Measurements from ENCODE around the gene SDK2.
A peak's percentile ranks its signal among the peaks of the same experiment; 100 is the strongest.

Gene SDK2

DNA sequence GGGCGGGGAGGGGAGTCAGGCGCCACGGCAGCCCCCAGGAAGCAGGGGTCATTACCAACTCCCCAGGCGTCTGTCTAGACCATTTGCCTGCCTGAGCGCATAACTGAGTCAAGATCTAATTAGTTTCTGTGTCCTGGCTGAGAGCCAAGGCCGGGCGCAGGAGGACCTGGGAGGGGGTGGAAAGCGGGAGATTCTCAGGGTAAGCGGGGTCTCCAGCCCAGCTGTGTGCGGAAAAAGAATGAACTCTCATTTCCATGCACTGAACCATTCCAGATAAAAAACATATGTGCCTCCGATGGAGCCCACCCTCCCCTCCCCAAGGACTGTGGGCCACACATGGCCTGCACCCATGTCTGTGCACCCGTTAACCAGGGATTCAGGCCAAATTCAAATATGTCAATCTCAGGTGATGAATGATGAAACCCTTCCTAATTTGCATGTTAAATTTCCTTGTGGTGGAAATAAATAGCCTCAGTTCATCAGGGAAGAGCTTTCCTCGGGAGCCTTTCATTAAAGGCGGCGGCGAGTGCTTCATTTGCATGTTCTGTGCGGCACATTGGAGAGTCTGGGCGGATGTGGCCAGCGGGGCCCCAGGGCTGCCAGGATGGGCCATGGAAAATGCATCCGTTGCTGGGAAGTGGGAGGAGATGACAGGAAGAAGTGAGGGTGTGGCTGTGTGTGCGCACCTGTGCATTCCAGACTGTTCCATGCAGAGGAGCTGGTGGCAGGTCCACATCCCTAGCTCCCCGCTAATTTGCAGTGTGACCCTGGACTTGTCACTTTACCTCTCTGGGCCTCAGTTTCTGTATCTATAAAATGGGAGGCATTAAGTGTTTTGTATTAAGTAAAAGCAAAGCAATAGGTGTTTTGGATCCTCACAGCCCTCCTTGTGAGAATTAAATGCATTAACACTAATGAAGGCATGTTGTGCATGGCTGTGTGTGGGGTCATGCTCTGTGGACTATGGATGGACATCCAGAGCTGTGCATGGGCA, 151.1 kb downstream of the SDK2 start:
- no peak overlapping the region for H4K8ac ChIP-seq (ENCODE audit: low read depth, low read length)
- peaks cover 0 to 4% of the 10 kb centered on the region in 2 donors for H3K36me3 ChIP-seq (replicated peaks in 1 of 2; ENCODE audit: control insufficient read depth in 2 of 2, insufficient read depth in 2 of 2, low read length in 2 of 2)
- no peak overlapping the region for H2BK15ac ChIP-seq (ENCODE audit: low read length)
- no peak overlapping the region for H3K18ac ChIP-seq (ENCODE audit: low read length)
- no peak overlapping the region for H3K4me3 ChIP-seq (ENCODE audit: low read length in 2 of 2)
- DNase-seq (ENCODE audit: low spot score), result no peak
- no peak overlapping the region for H2AFZ ChIP-seq (ENCODE audit: low read length)
- no peaks in the 10 kb centered on the region for H3K27me3 ChIP-seq (ENCODE audit: control insufficient read depth in 3 of 3, insufficient read depth in 3 of 3, low read depth in 1 of 3, low read length in 3 of 3)
- H3K27ac ChIP-seq (replicated peaks; ENCODE audit: low read length), result no peak overlapping the region
- no peak overlapping the region for H2BK12ac ChIP-seq (ENCODE audit: low read length)
- H3K4ac ChIP-seq (ENCODE audit: low read length), result no peak overlapping the region
- H2BK5ac ChIP-seq (ENCODE audit: low read length), result no peak overlapping the region
- H2AK5ac ChIP-seq (ENCODE audit: low read depth, low read length), result no peak overlapping the region
- H3K4me1 ChIP-seq (ENCODE audit: control insufficient read depth in 2 of 2, insufficient read depth in 1 of 2, low read depth in 1 of 2, low read length in 2 of 2), result peaks cover 13 to 15% of the 10 kb centered on the region in 2 donors
- no peaks in the 10 kb centered on the region for H3K9me3 ChIP-seq (replicated peaks in 1 of 2; ENCODE audit: control insufficient read depth in 2 of 2, insufficient read depth in 1 of 2, low read depth in 1 of 2, low read length in 2 of 2)
- no peak overlapping the region for H3K23ac ChIP-seq (ENCODE audit: low read depth, low read length, poor library complexity)
- no peak overlapping the region for H4K91ac ChIP-seq (ENCODE audit: low read depth, low read length, poor library complexity)
- WGBS, 2 donors (ENCODE audit: extremely low coverage in 2 of 2, insufficient read length in 2 of 2, insufficient replicate concordance in 1 of 2), result no CpG with 5 or more reads among the region's 22 CpGs
- H3K14ac ChIP-seq (ENCODE audit: low read length), result peak overlapping the region; percentile 25
- H2BK120ac ChIP-seq (ENCODE audit: low read depth, low read length), result no peak overlapping the region
- no peak overlapping the region for H3K9ac ChIP-seq (ENCODE audit: low read depth, low read length, poor library complexity)
- no peak overlapping the region for H3K4me2 ChIP-seq (ENCODE audit: insufficient read depth, low read length, poor library complexity, severe bottlenecking)
- peaks cover 4% of the 10 kb centered on the region for H3K79me1 ChIP-seq (ENCODE audit: low read depth, low read length)

DNA sequence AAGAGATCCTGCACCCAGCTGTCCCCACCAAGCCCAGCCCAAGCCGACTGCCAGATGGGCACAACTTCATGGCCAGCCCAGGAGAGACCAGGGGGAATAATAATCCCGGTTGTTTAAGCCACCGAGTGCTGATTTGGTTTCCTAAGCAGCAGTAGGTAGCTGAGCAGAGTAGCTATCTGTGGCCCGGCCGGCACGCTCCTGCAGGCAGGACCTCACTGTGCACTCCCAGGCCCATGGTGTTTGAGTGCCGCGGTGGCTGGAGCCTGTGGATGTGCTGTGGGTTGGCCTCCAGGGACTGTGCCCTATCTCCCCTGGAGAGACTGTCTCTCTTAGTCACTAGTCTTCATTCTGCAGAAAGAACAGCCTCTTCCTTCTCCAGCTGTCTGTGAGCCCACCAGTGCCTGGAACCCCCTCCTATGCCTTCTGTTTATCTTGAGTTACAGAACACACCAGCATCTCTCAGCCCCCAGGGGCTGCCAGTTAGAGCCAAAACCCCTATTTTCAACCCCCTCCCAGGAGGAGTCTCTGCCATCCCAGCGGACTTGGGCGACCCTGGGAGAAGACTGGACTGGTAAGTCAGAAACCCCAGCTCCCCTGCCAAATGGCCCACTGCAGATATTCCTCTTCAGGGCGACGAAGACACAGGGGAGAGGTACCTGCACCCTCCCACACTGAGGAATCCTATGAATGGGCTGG, 152.0 kb downstream of the SDK2 start:
- no peak overlapping the region for H3K18ac ChIP-seq (ENCODE audit: low read length)
- no CpG with 5 or more reads among the region's 12 CpGs for WGBS, 2 donors (ENCODE audit: extremely low coverage in 2 of 2, insufficient read length in 2 of 2, insufficient replicate concordance in 1 of 2)

DNA sequence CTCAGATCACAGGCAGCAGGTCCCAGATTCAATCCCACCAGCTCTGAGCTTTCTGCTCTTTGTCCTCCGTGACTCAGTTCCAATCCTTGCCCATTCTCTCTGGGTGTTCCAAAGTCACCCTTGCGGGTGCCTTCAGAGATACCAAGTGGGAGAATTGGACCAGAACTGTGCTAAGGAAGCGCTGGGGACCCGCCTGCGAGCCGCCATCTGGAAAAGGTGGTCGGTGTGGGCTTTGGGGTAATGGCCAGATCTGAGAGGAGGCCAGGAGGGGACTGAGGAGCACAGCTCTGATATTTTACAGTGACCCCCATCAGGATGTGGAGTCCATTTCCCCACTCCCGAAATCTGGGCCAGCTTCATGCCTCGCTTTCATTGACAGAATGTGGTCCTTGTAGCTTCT, 152.6 kb downstream of the SDK2 start:
- Histone ChIP-seq H2BK5ac (ENCODE audit: low read length) (no peak overlapping the region), H3K4ac (ENCODE audit: low read length) (no peak overlapping the region), H2BK120ac (ENCODE audit: low read depth, low read length) (no peak overlapping the region), H2AFZ (ENCODE audit: low read length) (no peak overlapping the region), H2BK12ac (ENCODE audit: low read length) (no peak overlapping the region), H3K9me3 (replicated peaks in 1 of 2; ENCODE audit: control insufficient read depth in 2 of 2, insufficient read depth in 1 of 2, low read depth in 1 of 2, low read length in 2 of 2) (peaks cover 0 to 1% of the 10 kb centered on the region in 2 donors), H3K36me3 (replicated peaks in 1 of 2; ENCODE audit: control insufficient read depth in 2 of 2, insufficient read depth in 2 of 2, low read length in 2 of 2) (peaks cover 0 to 4% of the 10 kb centered on the region in 2 donors), H3K4me1 (ENCODE audit: control insufficient read depth in 2 of 2, insufficient read depth in 1 of 2, low read depth in 1 of 2, low read length in 2 of 2) (peaks cover 13 to 15% of the 10 kb centered on the region in 2 donors), H3K4me2 (ENCODE audit: insufficient read depth, low read length, poor library complexity, severe bottlenecking) (no peak overlapping the region), H3K4me3 (ENCODE audit: low read length in 2 of 2) (no peak overlapping the region), H3K14ac (ENCODE audit: low read length) (no peak overlapping the region), H2AK5ac (ENCODE audit: low read depth, low read length) (no peak overlapping the region), H3K27ac (replicated peaks; ENCODE audit: low read length) (no peak overlapping the region), H4K91ac (ENCODE audit: low read depth, low read length, poor library complexity) (no peak overlapping the region), H3K9ac (ENCODE audit: low read depth, low read length, poor library complexity) (no peak overlapping the region), H3K27me3 (ENCODE audit: control insufficient read depth in 3 of 3, insufficient read depth in 3 of 3, low read depth in 1 of 3, low read length in 3 of 3) (no peaks in the 10 kb centered on the region), H3K79me1 (ENCODE audit: low read depth, low read length) (peaks cover 4% of the 10 kb centered on the region), H4K8ac (ENCODE audit: low read depth, low read length) (no peak overlapping the region), H3K23ac (ENCODE audit: low read depth, low read length, poor library complexity) (no peak overlapping the region), H2BK15ac (ENCODE audit: low read length) (no peak overlapping the region), H3K18ac (ENCODE audit: low read length) (no peak overlapping the region)
- no CpG with 5 or more reads among the region's 9 CpGs for WGBS, 2 donors (ENCODE audit: extremely low coverage in 2 of 2, insufficient read length in 2 of 2, insufficient replicate concordance in 1 of 2)
- no peak for DNase-seq (ENCODE audit: low spot score)

More for the DNA sequence above, 152.0 kb downstream of the SDK2 start:
- H2BK5ac ChIP-seq (ENCODE audit: low read length), result no peak overlapping the region
- no peaks in the 10 kb centered on the region for H3K9me3 ChIP-seq (replicated peaks in 1 of 2; ENCODE audit: control insufficient read depth in 2 of 2, insufficient read depth in 1 of 2, low read depth in 1 of 2, low read length in 2 of 2)
- no peak overlapping the region for H3K4ac ChIP-seq (ENCODE audit: low read length)
- peaks cover 13 to 15% of the 10 kb centered on the region in 2 donors for H3K4me1 ChIP-seq (ENCODE audit: control insufficient read depth in 2 of 2, insufficient read depth in 1 of 2, low read depth in 1 of 2, low read length in 2 of 2)
- no peak overlapping the region for H3K4me2 ChIP-seq (ENCODE audit: insufficient read depth, low read length, poor library complexity, severe bottlenecking)
- H2BK12ac ChIP-seq (ENCODE audit: low read length), result no peak overlapping the region
- no peak for DNase-seq (ENCODE audit: low spot score)
- H4K8ac ChIP-seq (ENCODE audit: low read depth, low read length), result no peak overlapping the region
- no peak overlapping the region for H4K91ac ChIP-seq (ENCODE audit: low read depth, low read length, poor library complexity)
- no peak overlapping the region for H2BK15ac ChIP-seq (ENCODE audit: low read length)
- H2AFZ ChIP-seq (ENCODE audit: low read length), result no peak overlapping the region
- H3K79me1 ChIP-seq (ENCODE audit: low read depth, low read length), result peaks cover 4% of the 10 kb centered on the region
- H3K23ac ChIP-seq (ENCODE audit: low read depth, low read length, poor library complexity), result no peak overlapping the region
- H2BK120ac ChIP-seq (ENCODE audit: low read depth, low read length), result no peak overlapping the region
- peaks cover 0 to 4% of the 10 kb centered on the region in 2 donors for H3K36me3 ChIP-seq (replicated peaks in 1 of 2; ENCODE audit: control insufficient read depth in 2 of 2, insufficient read depth in 2 of 2, low read length in 2 of 2)
- H3K27ac ChIP-seq (replicated peaks; ENCODE audit: low read length), result no peak overlapping the region
- no peak overlapping the region for H3K9ac ChIP-seq (ENCODE audit: low read depth, low read length, poor library complexity)
- H3K14ac ChIP-seq (ENCODE audit: low read length), result no peak overlapping the region
- no peak overlapping the region for H3K4me3 ChIP-seq (ENCODE audit: low read length in 2 of 2)
- no peak overlapping the region for H2AK5ac ChIP-seq (ENCODE audit: low read depth, low read length)
- no peaks in the 10 kb centered on the region for H3K27me3 ChIP-seq (ENCODE audit: control insufficient read depth in 3 of 3, insufficient read depth in 3 of 3, low read depth in 1 of 3, low read length in 3 of 3)

DNA sequence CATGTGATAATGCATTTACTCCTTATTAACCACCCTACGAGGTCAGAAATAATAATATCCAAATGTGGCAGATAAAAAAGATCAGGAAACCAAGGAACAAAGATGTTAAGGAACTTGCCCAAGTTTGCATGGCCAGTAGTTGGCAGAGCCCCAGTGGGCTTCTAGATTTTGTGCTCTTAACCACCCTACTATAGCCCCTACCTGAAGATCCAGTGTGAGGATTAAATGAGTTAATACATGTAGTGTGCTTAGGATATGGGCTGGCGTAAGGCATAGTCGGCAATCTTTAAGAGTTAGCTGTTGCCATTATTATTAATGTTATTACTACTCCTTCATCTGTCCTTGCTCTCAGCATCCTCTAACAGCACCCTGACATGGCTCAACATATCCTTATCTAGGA, 153.4 kb downstream of the SDK2 start:
- H4K8ac ChIP-seq (ENCODE audit: low read depth, low read length), result no peak overlapping the region
- no peak overlapping the region for H2BK12ac ChIP-seq (ENCODE audit: low read length)
- no peak overlapping the region for H4K91ac ChIP-seq (ENCODE audit: low read depth, low read length, poor library complexity)
- WGBS, 2 donors (ENCODE audit: extremely low coverage in 2 of 2, insufficient read length in 2 of 2, insufficient replicate concordance in 1 of 2), result no CpG with 5 or more reads among the region's 3 CpGs
- peaks cover 0 to 4% of the 10 kb centered on the region in 2 donors for H3K36me3 ChIP-seq (replicated peaks in 1 of 2; ENCODE audit: control insufficient read depth in 2 of 2, insufficient read depth in 2 of 2, low read length in 2 of 2)
- peaks cover 4% of the 10 kb centered on the region for H3K79me1 ChIP-seq (ENCODE audit: low read depth, low read length)
- no peak overlapping the region for H3K18ac ChIP-seq (ENCODE audit: low read length)
- H3K4me3 ChIP-seq (ENCODE audit: low read length in 2 of 2), result no peak overlapping the region
- H2AK5ac ChIP-seq (ENCODE audit: low read depth, low read length), result no peak overlapping the region
- H3K23ac ChIP-seq (ENCODE audit: low read depth, low read length, poor library complexity), result no peak overlapping the region
- H2BK120ac ChIP-seq (ENCODE audit: low read depth, low read length), result no peak overlapping the region
- no peak overlapping the region for H3K9ac ChIP-seq (ENCODE audit: low read depth, low read length, poor library complexity)
- H2BK5ac ChIP-seq (ENCODE audit: low read length), result no peak overlapping the region
- H3K27ac ChIP-seq (replicated peaks; ENCODE audit: low read length), result no peak overlapping the region
- H3K4me2 ChIP-seq (ENCODE audit: insufficient read depth, low read length, poor library complexity, severe bottlenecking), result no peak overlapping the region
- no peak for DNase-seq (ENCODE audit: low spot score)
- no peak overlapping the region for H2AFZ ChIP-seq (ENCODE audit: low read length)
- no peak overlapping the region for H3K4ac ChIP-seq (ENCODE audit: low read length)
- no peak overlapping the region for H3K14ac ChIP-seq (ENCODE audit: low read length)
- H2BK15ac ChIP-seq (ENCODE audit: low read length), result no peak overlapping the region
- H3K9me3 ChIP-seq (replicated peaks in 1 of 2; ENCODE audit: control insufficient read depth in 2 of 2, insufficient read depth in 1 of 2, low read depth in 1 of 2, low read length in 2 of 2), result peaks cover 2 to 3% of the 10 kb centered on the region in 2 donors
- H3K27me3 ChIP-seq (ENCODE audit: control insufficient read depth in 3 of 3, insufficient read depth in 3 of 3, low read depth in 1 of 3, low read length in 3 of 3), result no peaks in the 10 kb centered on the region
- H3K4me1 ChIP-seq (ENCODE audit: control insufficient read depth in 2 of 2, insufficient read depth in 1 of 2, low read depth in 1 of 2, low read length in 2 of 2), result peaks cover 11 to 13% of the 10 kb centered on the region in 2 donors

All from neuronal stem cell (in vitro differentiated cells).